HTERT RPE-1 (cell line): ENCODE results near the gene FKBP9.

Experiments used
- in situ Hi-C: fragments of 300-500 bp; cut with MboI; formaldehyde crosslinking; loops from 4 replicates; pipeline ENCODE4 v1.14.3; 2020; ENCODE audit warnings: low sequenced_read_pairs

FKBP9 gene

GRCh38 chr7:33054261-33054964 is 97.2 kb downstream of the FKBP9 start:
- in situ Hi-C loops = no loop called here

- in situ Hi-C loops = no loop called here
Observed at GRCh38 chr7:33055158-33055557, 97.9 kb downstream of the FKBP9 start.
